Measurements from ENCODE around the gene GPR142.

Gene GPR142

DNA sequence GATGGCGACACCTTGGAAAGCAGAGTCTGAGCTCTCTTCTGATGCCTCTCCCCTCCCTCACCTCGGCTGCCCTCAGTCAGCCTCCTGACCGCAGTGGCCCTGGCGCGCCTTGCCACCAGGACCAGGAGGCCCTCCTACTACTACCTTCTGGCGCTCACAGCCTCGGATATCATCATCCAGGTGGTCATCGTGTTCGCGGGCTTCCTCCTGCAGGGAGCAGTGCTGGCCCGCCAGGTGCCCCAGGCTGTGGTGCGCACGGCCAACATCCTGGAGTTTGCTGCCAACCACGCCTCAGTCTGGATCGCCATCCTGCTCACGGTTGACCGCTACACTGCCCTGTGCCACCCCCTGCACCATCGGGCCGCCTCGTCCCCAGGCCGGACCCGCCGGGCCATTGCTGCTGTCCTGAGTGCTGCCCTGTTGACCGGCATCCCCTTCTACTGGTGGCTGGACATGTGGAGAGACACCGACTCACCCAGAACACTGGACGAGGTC, 4.4 kb downstream of the GPR142 start:
- ATAC-seq (no peak), DNase-seq (no peak)

GRCh38 chr17:74372426-74372825, 5.1 kb downstream of the GPR142 start:
- ATAC-seq (no peak), DNase-seq (no peak)

DNA sequence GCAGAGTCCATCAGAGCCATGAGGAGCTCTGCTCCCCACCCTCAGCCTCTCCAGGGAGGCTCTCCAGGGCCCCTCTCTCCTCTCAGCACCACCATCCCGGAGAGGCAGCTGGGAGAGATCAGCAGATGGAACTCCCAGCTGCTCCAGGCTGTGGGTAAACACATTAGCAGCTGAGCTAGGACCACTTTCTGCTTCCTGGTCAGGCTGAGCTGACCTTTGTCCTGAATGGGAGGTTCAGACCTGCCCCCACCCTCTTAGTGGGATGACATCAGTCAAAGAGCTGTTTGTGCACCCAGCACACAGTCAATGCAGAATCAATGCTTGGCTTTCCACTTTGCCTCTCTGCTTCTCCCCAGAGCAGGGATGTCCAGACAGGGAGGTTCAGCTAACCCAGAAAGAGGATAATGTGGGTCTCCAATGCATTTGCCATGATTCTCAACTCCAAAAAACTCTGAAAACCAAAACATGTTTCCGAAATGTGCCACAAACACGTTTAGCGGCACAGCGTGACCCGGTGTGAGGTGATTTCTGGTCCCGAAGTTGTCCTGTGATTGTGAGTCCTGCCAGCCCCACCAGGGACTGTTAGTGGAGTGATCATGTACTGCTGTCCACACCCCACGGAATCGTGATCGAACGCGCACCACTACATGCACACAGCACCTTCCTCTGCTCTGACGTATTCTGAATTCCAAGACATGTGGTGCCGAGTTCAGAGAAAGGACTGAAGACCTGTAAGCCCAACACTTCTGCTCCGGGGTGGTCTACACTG, 6.7 kb downstream of the GPR142 start:
- DNase-seq (no peak), ATAC-seq (no peak)

DNA sequence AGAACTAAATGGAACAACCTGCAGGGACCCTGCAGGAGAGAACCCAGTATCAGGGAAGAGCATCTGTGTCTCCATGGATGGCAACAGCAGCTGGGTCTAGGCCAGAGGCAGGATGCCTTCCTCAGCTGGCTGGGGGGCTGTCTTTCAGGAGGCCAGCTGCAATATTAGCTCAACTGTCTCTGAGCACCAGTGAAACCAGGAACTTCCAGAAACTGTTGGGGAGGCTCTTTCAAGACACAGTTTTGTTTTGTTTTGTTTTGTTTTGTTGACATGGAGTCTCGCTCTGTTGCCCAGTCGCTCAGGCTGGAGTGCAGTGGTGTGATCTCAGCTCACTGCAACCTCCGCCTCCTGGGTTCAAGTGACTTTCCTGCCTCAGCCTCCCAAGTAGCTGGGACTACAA, 7.6 kb downstream of the GPR142 start:
- ATAC-seq (no peak), DNase-seq (no peak)

- ATAC-seq (peak; percentile 88), DNase-seq (peak; percentile 98)
Observed at GRCh38 chr17:74379495-74380085, 12.3 kb downstream of the GPR142 start.

GRCh38 chr17:74380086-74380958, 13.0 kb downstream of the GPR142 start:
- no peak for ATAC-seq

GRCh38 chr17:74380959-74381808, 13.9 kb downstream of the GPR142 start:
- no peak for DNase-seq
- ATAC-seq: no peak

More at GRCh38 chr17:74380086-74380958, 13.0 kb downstream of the GPR142 start:
- DNase-seq: no peak

GRCh38 chr17:74383141-74383540, 15.8 kb downstream of the GPR142 start:
- ATAC-seq (no peak), DNase-seq (no peak)

GRCh38 chr17:74385201-74385600, 17.9 kb downstream of the GPR142 start:
- ATAC-seq (no peak), DNase-seq (no peak)

DNA sequence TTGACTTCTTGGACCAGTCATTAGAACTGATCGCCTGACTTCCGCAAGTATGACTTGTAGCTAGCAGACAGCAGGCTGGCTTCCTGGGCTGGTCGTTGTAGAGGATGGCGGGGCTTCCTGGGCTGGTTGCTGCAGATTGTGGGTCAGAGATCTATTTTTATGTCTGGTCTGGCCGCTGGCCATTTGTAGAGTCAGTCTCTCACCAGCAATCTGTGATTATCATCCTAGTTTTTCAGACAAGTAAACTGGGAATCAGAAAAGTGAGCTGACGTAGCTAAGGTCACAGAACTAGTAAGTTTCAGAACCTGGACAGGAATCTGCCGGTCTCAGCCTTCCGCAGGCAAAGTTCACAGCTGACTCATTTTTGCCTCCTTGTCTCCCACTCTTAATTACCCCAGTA, 19.1 kb downstream of the GPR142 start:
- no peak for ATAC-seq
- no peak for DNase-seq

DNA sequence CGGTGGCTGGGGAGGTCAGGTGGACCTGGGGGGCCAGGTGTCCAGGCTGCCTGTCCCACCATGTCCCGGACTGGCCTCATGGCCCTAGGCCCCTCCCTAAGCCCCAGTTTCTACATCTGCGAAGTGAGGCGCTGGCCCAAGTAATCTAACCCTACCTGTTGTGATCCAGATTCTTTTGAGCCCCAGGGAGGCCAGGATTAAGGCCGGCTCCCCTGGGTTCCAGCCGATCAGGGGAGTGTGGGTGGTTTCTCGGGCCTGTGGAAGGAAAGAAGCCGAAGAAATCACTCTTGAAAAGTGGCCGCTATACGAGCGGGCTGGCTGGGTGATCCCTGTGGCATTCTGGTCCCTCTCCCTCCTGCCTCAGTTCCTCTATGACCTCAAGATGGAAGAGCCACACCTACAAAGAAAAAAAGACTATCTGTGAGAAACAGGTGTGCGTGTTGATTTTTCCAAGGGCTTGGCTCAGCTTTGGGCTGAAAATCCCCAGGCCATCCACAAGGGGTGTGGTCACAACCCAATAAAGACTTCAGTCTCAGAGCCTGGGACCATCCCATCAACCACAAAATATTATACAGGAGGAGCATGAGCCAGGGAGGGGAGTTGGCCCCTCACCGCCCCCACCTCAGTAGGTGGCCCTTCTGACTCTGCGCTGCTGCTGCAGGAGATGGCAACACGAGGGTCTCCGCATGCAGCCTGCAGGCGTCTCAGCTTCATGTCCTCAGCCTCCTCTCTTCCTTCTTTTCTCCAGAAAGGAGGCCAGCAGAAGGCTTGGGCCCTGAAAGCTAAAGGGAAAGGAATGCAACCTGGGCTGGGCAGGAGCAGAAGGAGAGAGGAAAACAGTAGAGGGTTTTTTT, 20.3 kb downstream of the GPR142 start:
- ATAC-seq (no peak), DNase-seq (no peak)

GRCh38 chr17:74389084-74389753, 21.9 kb downstream of the GPR142 start:
- ATAC-seq: no peak
- no peak for DNase-seq

DNA sequence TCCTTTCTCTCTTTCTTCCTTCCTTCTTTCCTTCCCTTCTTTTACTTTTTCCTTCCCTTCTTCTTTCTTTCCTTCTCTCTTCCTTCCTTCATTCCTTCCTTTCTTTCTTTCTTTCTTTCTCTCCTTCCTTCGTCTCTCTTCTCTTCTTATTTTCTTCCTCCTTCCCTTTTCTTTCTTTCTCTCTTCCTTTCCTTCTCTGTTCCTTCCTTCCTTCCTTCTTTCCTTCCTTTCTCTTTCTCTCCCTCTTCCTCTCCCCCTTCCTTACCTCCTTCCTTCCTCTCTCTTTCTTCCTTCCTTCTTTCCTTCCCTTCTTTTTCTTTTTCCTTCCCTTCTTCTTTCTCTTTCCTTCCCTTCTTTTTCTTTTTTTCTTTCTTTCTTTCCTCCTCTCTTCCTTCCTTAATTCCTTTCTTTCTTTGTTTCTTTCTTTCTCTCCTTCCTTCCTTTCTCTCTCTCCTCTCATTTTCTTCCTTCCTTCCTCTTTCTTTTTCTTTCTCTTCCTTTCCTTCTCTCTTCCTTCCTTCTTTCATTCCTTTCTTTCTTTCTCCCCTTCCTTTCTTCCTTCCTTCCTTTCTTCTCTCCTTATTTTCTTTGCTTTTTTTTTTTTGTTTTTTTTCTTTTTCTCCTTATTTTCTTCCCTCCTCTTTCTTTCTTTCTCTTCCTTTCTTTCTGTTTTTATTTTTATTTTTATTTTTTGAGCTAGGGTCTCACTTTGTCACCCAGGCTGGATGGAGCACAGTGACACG, 22.8 kb downstream of the GPR142 start:
- no peak for ATAC-seq
- DNase-seq: no peak

GRCh38 chr17:74390680-74391653, 23.7 kb downstream of the GPR142 start:
- DNase-seq: no peak

GRCh38 chr17:74391771-74392170, 24.5 kb downstream of the GPR142 start:
- no peak for ATAC-seq
- no peak for DNase-seq

More at GRCh38 chr17:74390680-74391653, 23.7 kb downstream of the GPR142 start:
- no peak for ATAC-seq

- DNase-seq: no peak
- ATAC-seq: no peak
Observed at GRCh38 chr17:74392848-74393247, 25.5 kb downstream of the GPR142 start.

DNA sequence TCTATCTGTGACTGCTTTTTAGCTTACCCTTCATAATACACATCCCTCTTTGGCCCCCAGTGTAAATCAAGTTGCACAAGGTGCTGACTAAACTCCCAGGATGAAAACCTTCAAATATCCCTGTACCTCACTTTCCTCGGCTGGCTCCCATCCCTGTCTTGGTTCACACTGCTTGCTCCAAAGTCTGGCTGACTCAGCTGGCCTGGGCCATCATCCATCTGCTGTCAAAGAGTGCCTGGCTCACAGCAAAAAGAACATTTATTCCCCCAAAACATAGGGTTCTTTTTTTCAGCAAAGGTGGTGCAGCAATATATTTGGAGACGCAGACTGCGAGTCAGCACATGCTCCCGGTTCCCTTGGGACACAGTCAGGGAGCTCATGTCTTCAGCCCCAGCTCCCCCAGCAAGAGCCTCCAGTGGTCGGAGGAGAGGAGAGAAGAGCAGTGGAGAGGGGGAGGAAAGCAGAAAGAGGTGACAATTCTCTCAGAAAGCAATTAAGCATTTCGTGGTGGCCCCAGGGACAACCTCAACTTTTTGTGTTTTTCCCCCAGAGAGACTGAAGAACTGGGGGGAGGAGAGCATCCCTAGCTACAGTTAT, 26.1 kb downstream of the GPR142 start:
- DNase-seq (no peak), ATAC-seq (no peak)

Data from stimulated activated naive CD8-positive, alpha-beta T cell treated with anti-CD3 and anti-CD28 coated beads, Interleukin-15, Interleukin-2, amounts not matched to agents 100 U/mL and 50 U/mL, for 24 hours (primary cell).